Measurements from ENCODE around the gene FAM221B. TPM values are rescaled to one million over a fixed set of nuclear protein-coding genes. Genes with fewer than 3 reads are reported as not detected.

Gene FAM221B
- total RNA-seq, 1 donor from 2014 or later = 0.32 TPM

- H3K27ac ChIP-seq = peak overlapping the region; percentile 76
- no peaks in the 10 kb centered on the region for H3K9me3 ChIP-seq
- no peak for TF ChIP-seq CTCF (IDR thresholded peaks at IDR 0.05)
- H3K4me3 ChIP-seq = peak overlapping the region; percentile 63
- intact Hi-C loops (cut with DNase I) = no loop called here
- DNase-seq = no peak
- H3K4me1 ChIP-seq = peaks cover 32% of the 10 kb centered on the region
- ATAC-seq = no peak
- peaks cover 37% of the 10 kb centered on the region for H3K36me3 ChIP-seq
- H3K27me3 ChIP-seq (ENCODE audit: low read depth) = no peaks in the 10 kb centered on the region
These were observed 17.0 kb downstream of the FAM221B start for GRCh38 chr9:35811381-35812024.

- peaks cover 49% of the 10 kb centered on the region for H3K36me3 ChIP-seq
- H3K9me3 ChIP-seq = no peaks in the 10 kb centered on the region
- DNase-seq = no peak
- no peak for ATAC-seq
- intact Hi-C loops (cut with DNase I) = no loop called here
- no peaks in the 10 kb centered on the region for H3K27me3 ChIP-seq (ENCODE audit: low read depth)
- peaks cover 32% of the 10 kb centered on the region for H3K4me1 ChIP-seq
- TF ChIP-seq CTCF (IDR thresholded peaks at IDR 0.05) = no peak
- H3K27ac ChIP-seq = no peak overlapping the region
- no peak overlapping the region for H3K4me3 ChIP-seq
These were observed 18.4 kb downstream of the FAM221B start for GRCh38 chr9:35810122-35810521.

- ATAC-seq = no peak
- DNase-seq = no peak
- Histone ChIP-seq H3K9me3 (no peaks in the 10 kb centered on the region), H3K27me3 (ENCODE audit: low read depth) (no peaks in the 10 kb centered on the region), H3K4me3 (no peak overlapping the region), H3K36me3 (peaks cover 57% of the 10 kb centered on the region), H3K4me1 (peaks cover 22% of the 10 kb centered on the region), H3K27ac (no peak overlapping the region)
- intact Hi-C loops (cut with DNase I) = no loop called here
- no peak for TF ChIP-seq CTCF (IDR thresholded peaks at IDR 0.05)
These were observed 20.1 kb downstream of the FAM221B start for GRCh38 chr9:35808433-35808832.

- no peak overlapping the region for H3K4me3 ChIP-seq
- TF ChIP-seq CTCF (IDR thresholded peaks at IDR 0.05) = no peak
- no peak for DNase-seq
- peaks cover 3% of the 10 kb centered on the region for H3K4me1 ChIP-seq
- no peak overlapping the region for H3K27ac ChIP-seq
- H3K27me3 ChIP-seq (ENCODE audit: low read depth) = no peaks in the 10 kb centered on the region
- intact Hi-C loops (cut with DNase I) = no loop called here
- H3K9me3 ChIP-seq = no peaks in the 10 kb centered on the region
- ATAC-seq = no peak
- peaks cover 76% of the 10 kb centered on the region for H3K36me3 ChIP-seq
These were observed 22.4 kb downstream of the FAM221B start for GRCh38 chr9:35806101-35806500.

- Histone ChIP-seq H3K4me3 (no peak overlapping the region), H3K9me3 (no peaks in the 10 kb centered on the region), H3K27me3 (ENCODE audit: low read depth) (no peaks in the 10 kb centered on the region), H3K4me1 (no peaks in the 10 kb centered on the region), H3K36me3 (peaks cover 54% of the 10 kb centered on the region), H3K27ac (no peak overlapping the region)
- ATAC-seq (no peak), DNase-seq (no peak)
- intact Hi-C loops (cut with DNase I) = no loop called here
- TF ChIP-seq CTCF (IDR thresholded peaks at IDR 0.05) = no peak
These were observed 27.0 kb downstream of the FAM221B start for GRCh38 chr9:35801328-35802128.
